ENCODE measurements around the gene IHH. TPM values are rescaled to one million over a fixed set of nuclear protein-coding genes. Genes with fewer than 3 reads are reported as not detected.

IHH gene
- total and polyA plus RNA-seq, 2 of the 8 experiments (the other 6 are each of a cell fraction or from before 2014, with no cell fraction given) = 0.03 TPM; not detected in 1

GRCh38 chr2:219010162-219010756 lies 50.5 kb downstream of the IHH start:
- no peaks in the 10 kb centered on the region for H3K79me1 ChIP-seq (ENCODE audit: low read depth, low read length)
- H3K23ac ChIP-seq (ENCODE audit: insufficient read length) = no peak overlapping the region
- H4K91ac ChIP-seq (replicated peaks; ENCODE audit: insufficient read length, low read length) = no peak overlapping the region
- H3K56ac ChIP-seq (replicated peaks; ENCODE audit: insufficient read length, low read depth, low read length) = no peak overlapping the region
- H2BK20ac ChIP-seq (ENCODE audit: low read length) = no peak overlapping the region
- ChIA-PET CTCF (ENCODE audit: partially characterized antibody) (interaction anchor here (0.6 to 14.7 kb wide), 34 partner anchors 8 to 383 kb away, joined by 3 to 154 read pairs (median 4); partner anchors contain the start of genes CFAP65, CRYBA2 and IHH), POLR2A (ENCODE audit: partially characterized antibody) (interaction anchor here (1.5 to 1.6 kb wide), 2 partner anchors 10 to 14 kb away, joined by 3 to 5 read pairs; no protein-coding TSS in a partner anchor)
- no peak overlapping the region for H3K27ac ChIP-seq (ENCODE audit: low read depth, low read length)
- H4K5ac ChIP-seq (ENCODE audit: insufficient read length, low read depth, low read length) = no peak overlapping the region
- WGBS, 2 experiments (ENCODE audit: extremely low coverage in 1 of 2, insufficient coverage in 1 of 2, insufficient read length in 1 of 2, insufficient replicate concordance in 2 of 2, low coverage in 1 of 2, low lambda C conversion rate in 2 of 2, missing lambda C conversion rate in 1 of 2) = 32% methylated on average over 6 of the region's 6 CpGs; no CpG with 5 or more reads in 1 of the 2 experiments
- H3K14ac ChIP-seq (ENCODE audit: insufficient read length) = no peak overlapping the region
- H3K27me3 ChIP-seq (replicated peaks in 1 of 4; ENCODE audit: control insufficient read depth in 3 of 4, extremely low read depth in 1 of 4, insufficient read depth in 3 of 4, low read length in 3 of 4) = peaks cover 1 to 21% (median 10%) of the 10 kb centered on the region in 4 experiments
- H3K4ac ChIP-seq (replicated peaks; ENCODE audit: insufficient read length, low read depth, low read length) = no peak overlapping the region
- no peak overlapping the region for H2BK5ac ChIP-seq (ENCODE audit: low read depth, low read length)
- FAIRE-seq (peak; percentile 39), DNase-seq (ENCODE audit: low read depth in 1 of 2, low spot score in 2 of 2) (no peak)
- no peak overlapping the region for H2BK15ac ChIP-seq (ENCODE audit: low read length)
- no peaks in the 10 kb centered on the region for H3K9me3 ChIP-seq (ENCODE audit: insufficient read depth in 2 of 2, low read depth in 1 of 2, low read length in 1 of 2)
- no peaks in the 10 kb centered on the region for H3K23me2 ChIP-seq (ENCODE audit: low read depth, low read length)
- H3K4me3 ChIP-seq (ENCODE audit: extremely low read depth in 1 of 4, insufficient read depth in 2 of 4, low read depth in 3 of 4, low read length in 4 of 4) = no peak overlapping the region
- no peak overlapping the region for H2BK120ac ChIP-seq (replicated peaks; ENCODE audit: low read depth, low read length)
- H2BK12ac ChIP-seq (ENCODE audit: low read depth, low read length) = no peak overlapping the region
- H4K20me1 ChIP-seq (replicated peaks in 1 of 2; ENCODE audit: control insufficient read depth in 1 of 2, insufficient read depth in 2 of 2, low read length in 2 of 2) = no peaks in the 10 kb centered on the region
- peak; percentile 69 to 75 for TF ChIP-seq RAD21 (IDR thresholded peaks at IDR 0.05 in 1 of 2, conservative IDR thresholded peaks at IDR 0.05 in 1 of 2; ENCODE audit: low read depth in 2 of 2, low read length in 2 of 2)
- peak; percentile 67 to 85 (median 81) for TF ChIP-seq CTCF (IDR thresholded peaks at IDR 0.05; ENCODE audit: control extremely low read depth in 1 of 3, insufficient read depth in 1 of 3, low read depth in 1 of 3, low read length in 3 of 3)
- TF ChIP-seq TAF1 (IDR thresholded peaks at IDR 0.05; ENCODE audit: low read depth, low read length) = no peak
- H3K36me3 ChIP-seq (ENCODE audit: control insufficient read depth in 2 of 4, insufficient read depth in 4 of 4, low read length in 3 of 4) = no peaks in the 10 kb centered on the region
- no peaks in the 10 kb centered on the region for H3K4me1 ChIP-seq (replicated peaks in 1 of 4; ENCODE audit: control insufficient read depth in 3 of 4, insufficient read depth in 4 of 4, low read length in 3 of 4)
- no peak overlapping the region for H3K9ac ChIP-seq (replicated peaks in 1 of 4; ENCODE audit: extremely low read depth in 1 of 4, low read depth in 3 of 4, low read length in 3 of 4)
- H3K79me2 ChIP-seq (ENCODE audit: control insufficient read depth in 1 of 2, insufficient read depth in 2 of 2, low read length in 2 of 2) = no peaks in the 10 kb centered on the region
- no peak overlapping the region for H3K18ac ChIP-seq (ENCODE audit: extremely low read depth, low read length)
- H3K4me2 ChIP-seq (ENCODE audit: insufficient read depth in 1 of 2, low read depth in 2 of 2, low read length in 2 of 2) = no peak overlapping the region
- no peak overlapping the region for H4K8ac ChIP-seq (ENCODE audit: extremely low read depth, insufficient read depth, low read length)
- H2AFZ ChIP-seq (ENCODE audit: low read length) = no peak overlapping the region
- H2AK5ac ChIP-seq (ENCODE audit: low read depth, low read length) = no peak overlapping the region

All from H1 (cell line).